Activated naive CD8-positive, alpha-beta T cell treated with anti-CD3 and anti-CD28 coated beads, Interleukin-2, amount 50 U/mL, for 16 hours (primary cell): ENCODE measurements around the gene SEMA4C.
"Not testable (repeated sequence)": the region's sequence is repeated elsewhere in the genome, so short reads cannot be mapped to it uniquely, and the experiment has no call there.

ENCODE experiments used
- DNase-seq: peaks from one replicate; pipeline ENCODE4 v3.0.0-alpha.2; 2020; ENCODE audit warnings: low read depth, low spot score

Gene SEMA4C

DNA sequence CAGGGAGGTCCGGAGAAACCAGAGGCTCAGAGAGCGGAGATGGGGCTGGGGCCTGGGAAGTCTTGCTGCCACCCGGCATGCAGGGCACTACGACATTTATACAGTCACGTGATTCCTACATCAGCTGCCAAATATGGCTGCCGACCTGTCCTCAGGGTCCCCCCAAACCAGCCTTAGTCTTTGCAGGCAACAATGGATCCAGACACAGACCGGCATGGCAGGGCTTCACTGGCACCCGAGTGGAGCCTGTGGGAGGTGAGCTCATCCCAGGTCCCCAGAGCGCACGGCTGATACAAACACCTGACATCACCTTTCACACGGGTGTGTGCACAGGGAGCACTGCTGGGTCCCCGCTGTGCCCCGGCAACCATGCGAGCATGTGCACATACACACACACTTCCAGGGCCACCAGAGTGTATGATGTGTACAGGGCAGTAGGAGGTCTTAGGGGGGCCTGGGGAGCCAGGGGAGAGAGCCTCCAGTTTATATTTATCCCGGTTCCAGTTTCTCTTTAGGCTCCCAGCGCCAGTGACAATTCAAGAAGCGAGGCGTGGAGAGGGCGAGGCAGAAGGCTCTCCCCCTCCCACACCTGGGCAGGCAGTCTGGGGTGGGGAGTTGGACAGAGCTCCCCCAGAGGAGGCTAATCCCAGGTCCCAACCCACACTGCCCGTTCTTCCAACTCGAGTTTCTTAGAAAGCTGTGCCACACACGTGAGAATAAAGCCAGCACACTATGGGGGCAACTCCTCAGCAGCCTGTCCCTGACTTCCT is 2.7 kb downstream of the SEMA4C start:
- no peak for DNase-seq

DNA sequence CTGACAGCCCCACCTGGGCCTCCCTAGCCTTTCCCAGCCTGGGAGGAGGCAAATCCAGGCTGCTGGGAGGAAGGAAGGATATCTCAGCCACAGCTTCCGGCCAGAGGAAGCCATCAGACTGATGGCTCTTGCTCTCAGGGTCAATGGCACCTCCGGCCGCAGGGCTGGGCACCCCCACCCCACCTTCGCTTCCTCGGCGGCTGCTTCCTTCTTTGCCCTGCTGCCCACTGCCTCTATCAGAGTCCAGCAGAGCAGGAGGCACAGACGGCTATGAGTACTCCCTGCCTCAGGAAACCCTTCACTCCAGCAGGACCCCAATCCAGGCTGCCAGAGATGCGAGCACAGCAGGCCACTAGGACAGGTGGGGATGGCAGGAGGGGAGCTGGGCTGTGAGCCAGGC is 3.3 kb downstream of the SEMA4C start:
- DNase-seq: no peak

DNA sequence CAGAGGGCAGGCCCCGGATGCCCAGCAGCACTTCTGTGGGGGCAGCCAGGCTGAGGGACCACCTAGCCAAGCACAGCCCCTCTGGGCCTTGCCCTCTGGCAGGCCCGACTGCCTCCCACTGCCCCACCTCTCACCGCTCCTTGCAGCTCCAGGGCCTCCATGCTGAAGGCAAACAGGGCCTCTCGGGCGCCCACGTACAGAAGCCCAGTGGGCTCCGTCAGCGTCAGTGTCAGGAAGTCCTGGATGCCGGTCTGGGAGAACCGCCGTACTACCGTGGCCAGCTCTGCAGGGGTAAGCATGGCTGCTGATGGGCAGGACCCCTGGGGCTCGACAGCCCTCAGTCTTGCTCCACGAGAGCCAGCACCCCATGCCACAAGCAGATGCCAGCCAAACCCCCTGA is 3.7 kb downstream of the SEMA4C start:
- no peak for DNase-seq

DNA sequence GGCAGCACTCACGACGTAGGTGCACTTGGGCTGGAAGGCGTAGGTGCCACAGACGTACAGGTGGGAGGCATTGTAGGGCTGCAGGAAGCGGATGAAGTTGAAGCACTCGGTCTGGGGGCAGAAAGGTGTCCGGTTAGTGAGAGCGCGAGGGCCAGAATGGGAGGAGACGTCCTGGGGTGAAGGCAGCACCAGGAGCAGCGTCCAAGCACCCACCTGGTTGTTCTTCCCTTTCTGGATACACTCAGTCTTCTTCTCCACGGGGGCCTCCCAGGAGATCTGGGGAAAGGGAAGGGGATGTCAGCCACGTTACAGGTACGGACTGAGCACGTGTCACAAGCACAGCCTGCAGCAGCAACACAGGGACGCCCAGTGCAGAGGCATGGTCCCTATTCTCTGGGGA is 4.2 kb downstream of the SEMA4C start:
- no peak for DNase-seq

DNA sequence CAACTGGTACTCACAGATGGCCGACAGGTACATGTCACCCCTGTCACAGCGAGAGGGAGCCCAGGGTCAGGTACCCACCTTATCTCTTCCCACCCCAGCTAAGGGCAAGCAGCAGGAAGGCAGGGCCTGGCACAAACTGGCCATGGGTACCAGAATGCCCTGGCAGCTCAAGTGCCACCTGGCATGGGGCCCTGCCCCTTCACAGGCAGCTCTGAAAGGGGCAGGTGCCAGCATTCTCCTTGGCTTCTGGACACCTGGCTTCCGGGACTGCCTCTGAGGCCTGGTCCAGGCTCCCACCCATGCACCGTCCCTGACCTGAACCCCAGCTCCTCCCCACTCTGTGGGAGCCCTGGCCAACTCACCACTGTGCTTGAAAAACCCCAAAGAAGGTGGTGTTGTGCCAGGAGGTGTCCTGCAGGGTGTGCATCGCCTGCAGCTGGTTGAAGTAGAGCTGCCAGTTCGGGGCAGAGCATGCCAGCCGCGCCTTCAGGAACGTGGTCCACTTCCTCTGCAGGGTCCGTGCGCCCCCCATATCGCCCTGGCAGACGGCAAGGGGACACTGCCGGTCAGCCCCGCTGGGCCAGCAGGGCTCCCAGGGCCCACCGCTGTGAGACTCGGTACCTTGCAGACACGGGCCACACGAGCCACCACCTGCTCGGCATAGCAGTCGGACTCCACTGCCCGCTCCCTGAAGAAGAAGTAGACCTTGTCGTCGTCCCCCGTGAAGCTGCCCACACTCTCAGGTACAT is 5.4 kb downstream of the SEMA4C start:
- no peak for DNase-seq

DNA sequence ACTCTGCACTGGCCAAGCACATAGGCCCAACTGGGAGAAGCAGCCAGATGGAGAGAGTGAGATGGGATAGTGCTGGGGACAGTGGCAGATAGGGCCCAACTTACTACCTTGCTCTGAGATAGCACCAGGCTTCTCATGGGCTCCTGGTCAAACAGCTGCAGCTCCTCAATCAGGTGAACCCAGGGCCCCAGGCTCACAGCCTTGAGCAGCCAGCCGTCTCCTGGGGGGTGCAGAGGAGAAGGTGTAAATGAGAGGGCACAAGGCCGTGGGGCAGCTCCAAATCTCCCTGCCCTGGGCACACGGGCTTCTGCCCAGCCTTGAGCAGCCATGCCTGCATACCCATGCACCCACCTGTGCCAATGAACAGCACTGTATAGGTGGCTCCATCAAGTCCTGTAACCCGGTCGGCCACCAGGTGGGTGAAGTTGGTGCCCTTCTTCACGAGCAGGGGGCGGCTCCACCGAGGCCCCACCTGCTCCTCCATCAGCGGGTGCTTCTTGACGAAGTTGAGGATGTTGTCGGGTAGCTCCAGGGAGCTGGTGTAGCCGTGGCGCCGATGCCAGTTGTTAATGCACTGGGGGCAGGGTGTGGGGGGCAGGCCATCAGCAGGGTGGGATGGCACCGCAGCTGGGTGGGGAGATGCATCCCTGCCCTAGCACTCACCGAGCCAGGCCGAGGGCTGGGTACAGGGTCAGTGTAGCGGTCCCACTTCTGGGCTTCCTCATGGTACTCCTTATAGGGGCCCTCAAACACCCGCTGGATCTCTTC is 6.1 kb downstream of the SEMA4C start:
- DNase-seq: no peak

DNA sequence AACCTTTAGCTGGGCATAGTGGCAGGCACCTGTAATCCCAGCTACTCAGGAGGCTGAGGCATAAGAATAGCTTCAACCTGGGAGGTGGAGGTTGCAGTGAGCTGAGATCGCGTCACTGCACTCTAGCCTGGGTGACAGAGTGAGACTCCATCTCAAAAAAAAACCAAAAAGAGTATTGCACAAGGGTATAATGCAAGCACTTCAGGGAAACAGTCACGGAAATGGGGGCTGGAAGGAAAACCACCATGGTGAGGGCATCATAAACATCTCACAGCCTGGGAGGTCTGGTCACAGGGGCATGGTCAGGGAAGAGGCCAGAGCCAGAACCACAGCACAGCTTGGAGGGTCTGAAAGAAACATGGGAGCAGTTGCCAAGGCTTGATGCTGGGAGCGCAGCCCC is 6.8 kb downstream of the SEMA4C start:
- not testable (repeated sequence) for DNase-seq

DNA sequence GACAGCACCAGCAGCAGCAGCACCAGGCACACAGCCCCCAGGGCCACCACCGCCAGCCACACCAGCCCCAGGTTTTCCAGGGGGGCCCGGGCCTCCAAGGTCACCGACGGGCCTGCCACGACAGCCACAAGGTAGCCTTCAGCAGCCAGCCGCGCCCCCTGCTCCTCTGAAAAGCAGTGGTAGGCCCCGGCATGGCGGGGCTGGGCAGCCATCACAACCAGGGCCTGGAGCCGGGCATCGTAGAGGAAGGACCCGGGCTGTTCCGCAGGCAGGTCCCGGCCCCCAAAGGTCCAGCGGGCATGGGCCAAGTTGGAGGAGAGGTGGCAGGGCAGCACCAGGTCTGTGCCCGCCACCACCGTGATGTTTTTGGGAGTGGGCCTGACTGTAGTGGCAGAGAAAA is 8.8 kb downstream of the SEMA4C start:
- DNase-seq: no peak

DNA sequence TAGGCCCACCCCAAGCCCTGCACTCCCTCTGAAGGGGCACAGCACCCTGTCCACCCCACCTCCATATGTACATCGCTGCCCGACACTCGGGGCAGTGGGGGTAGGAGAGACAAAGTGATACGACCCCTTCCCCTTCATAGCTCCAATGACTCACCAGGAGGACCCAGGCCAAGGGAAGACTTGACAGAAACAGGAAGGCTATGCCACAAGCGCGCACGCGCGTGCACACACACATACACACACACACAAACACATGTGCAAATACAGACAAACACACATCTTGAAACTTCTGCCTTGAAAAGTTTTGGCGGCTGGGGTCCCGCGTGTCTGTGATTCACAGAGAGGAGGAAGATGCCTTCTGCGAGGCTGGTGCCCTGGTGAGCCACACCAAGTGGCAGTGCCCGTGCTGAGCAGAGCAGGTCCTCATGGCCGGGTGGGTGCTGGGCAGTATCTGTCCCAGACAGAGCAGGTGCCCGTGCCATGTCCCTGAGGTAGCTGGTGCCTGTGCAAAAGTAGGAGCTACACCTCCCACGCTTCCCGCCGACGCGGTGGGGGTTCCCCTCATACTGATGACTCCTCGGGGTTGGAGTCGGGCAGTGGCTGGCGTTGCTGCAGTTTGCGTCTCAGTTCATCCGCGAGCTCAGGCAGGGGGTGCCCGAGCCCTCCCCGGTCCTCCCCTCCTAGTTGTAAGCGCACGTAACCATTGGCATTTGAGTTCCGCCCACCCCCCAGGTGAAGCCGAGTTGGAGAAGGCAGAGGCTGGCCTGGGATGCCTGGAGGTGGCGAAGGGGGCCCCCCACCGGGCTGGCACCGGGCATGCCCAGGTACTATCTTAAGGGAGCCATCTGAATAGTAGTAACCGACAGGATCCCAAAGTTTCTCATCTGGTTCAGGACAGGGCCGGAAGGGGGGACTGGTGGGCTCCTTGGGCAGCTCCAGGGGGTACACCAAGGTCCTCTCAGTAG is 9.5 kb downstream of the SEMA4C start:
- no peak for DNase-seq

DNA sequence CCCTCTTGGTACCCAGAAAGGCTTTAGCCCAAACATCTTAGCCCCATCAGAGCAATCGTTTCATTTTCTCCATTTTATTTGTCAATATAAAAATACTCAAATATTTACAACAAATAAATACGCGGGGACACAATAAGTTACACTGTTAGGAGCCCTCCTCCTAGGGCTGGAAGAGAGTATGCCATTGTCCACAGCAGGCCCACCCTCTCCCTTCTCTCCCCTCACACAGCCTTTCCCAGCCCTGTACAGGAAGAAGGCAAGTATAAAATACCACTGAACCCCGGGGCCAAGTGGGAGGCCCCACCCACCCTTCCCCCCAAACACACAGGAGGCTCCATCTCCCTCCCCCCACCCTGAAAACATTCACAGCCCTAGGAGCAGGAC is 10.2 kb downstream of the SEMA4C start:
- no peak for DNase-seq

DNA sequence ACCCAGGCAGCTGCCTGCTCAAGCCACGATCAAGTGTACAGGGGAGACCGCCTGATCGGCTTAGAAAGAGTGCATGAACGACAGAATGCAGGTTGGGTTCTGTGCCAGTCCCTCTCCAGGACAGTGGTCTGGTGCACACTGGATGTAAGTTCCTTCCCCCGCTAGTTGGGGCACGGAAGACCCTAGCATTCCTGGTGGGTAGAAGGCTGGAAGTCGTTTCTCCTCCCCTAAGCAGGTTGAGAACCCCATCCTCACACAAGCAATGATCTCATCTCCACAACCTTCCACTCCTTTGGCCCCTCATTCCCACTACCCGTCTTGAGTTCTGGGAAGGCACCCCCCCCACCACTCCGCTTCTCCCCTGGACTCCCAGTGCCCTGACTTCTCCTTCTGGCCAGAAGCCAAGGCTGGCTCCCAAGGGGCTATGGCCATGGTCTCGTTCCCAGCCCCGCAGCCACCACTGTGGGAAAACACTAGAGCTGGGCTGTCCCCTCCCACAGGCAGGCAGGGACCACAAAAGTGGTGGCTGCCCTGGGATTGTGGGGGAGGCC is 10.7 kb downstream of the SEMA4C start:
- no peak for DNase-seq

DNA sequence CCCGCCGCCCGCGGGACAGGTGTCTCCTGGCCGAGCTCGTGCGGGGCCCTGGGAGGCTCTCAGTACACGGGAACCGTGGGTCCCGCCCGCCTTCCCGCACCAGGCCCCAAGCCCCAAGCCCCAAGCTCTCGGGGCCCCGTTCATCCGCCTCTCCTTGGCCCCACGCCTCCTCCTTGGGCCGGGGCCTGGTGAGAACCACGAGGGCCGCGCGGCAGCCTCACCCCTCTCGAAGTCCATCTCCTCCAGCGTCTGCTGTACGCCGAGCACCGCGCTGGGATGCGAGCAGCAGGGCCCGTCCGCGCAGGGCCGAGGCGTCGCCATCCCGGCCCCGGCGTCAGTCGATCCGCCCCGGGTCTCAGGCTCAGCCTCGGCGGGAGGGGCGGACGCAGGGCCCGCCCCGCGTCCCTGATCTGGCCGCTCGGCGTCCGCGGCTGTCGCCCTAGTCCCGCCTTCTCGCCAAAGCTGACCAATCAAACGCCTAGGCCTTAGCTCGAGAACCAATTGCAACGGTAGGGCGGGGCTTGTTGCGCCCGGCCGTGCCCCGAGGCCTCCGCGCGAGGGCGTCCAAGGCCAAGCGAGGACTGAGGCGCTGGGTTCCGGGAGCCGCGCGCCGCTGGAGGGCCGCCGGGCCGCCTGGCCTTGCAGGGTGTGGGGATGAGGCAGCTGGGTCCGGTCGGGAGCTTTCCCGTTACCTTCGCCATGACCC is 12.1 kb downstream of the SEMA4C start, which contains the start of gene ANKRD39:
TSS of gene ANKRD39 (minus strand) at position 350 of the 706 bp plus-strand sequence. CDS start at position 321, 29 bp downstream.
- peak; percentile 97 for DNase-seq

DNA sequence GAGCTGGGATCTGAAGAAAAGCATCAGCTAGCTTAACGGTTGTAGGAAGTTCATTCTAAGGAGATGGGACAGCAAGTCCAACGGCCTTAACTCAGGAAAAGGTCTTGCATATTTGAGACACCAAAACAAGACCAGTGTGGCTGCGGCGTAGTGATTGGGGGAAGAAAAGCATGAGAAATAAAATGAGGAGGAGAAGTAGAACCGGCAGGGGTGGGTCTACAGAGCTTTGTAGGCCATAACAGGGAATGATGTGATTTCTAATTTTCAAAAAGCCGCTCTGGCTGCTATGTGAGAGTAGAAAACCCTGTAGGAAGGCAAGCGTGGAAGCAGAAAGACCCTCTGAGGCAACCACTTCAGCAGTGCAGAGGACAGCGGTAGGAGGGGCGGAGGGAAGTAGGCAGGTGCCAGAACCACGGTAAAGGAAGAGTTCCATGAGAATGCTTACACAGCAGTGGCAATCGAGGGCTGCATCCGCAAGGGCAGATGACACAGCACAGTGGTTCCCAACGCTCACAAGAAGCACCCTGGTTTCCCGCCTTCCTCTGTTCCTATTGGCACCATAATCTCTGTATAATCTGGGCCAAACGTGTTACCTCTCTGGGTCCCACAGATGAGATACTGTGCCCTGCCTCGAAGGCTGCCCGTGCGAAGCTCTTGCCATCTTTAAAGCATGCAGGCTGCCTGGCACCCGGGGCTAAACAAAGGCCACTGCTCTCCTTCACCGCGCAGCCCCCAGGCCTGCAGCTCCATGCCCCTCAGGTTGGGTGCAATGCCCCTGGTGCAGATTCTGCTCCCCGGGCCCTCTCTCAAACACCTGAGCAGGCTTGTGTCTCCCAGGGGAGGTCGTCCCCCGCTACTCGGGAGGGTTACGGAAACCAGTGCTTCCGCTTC is 12.9 kb downstream of the SEMA4C start:
- DNase-seq: no peak

DNA sequence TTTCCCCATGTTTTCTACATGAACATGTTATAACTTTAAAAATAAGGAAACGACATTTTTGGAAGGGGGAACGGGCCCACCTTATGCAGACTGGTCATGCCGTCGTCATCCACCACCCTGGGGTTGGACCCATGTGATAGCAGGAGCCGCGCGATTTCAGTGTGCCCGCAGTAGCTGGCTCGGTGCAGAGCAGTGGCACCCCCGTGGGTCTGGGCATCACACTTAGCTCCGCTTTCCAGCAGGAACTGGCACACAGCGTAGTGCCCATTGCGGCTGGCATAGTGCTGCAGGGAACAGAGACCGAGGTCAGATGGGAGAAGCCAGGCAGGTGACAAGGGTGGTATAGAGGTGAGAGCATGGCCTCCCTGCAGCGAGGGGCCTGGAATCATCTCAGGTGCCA is 16.6 kb downstream of the SEMA4C start:
- DNase-seq: no peak

DNA sequence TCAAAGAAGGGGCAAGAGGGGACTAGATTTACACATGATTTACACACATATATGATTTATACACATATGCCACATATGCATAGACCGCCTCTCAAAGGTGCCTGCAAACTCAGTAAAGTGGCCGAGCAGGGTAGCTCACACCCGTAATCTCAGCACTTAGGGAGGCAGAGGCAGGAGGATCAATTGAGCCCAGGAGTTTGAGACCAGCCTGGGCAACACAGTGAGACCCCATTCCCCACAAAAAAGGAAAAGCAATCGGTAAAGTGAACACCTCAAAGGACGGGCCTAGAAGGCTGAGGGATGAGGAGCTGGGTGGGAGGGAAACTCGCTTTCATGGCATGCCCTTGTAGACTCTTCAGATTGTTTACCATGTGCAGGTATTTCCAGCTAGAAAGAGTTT is 17.2 kb downstream of the SEMA4C start:
- no peak for DNase-seq

DNA sequence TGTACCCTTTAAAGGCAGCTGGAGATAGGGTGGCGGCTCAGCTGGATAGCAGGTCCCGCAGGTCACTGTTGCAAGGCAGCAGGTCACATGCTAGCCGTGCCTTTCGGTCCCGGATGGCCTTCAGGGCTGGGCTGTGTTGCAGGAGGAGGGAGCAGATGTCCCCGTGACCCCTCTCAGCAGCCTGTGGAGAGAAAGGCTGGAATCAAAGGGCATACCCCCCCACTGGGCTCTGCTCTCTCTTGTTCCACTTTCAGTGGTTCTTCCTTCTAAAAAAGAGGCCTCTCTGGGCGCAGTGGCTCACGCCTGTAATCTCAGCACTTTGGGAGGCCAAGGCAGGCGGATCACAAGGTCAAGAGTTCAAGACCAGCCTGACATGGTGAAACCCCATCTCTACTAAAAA is 21.6 kb downstream of the SEMA4C start:
- DNase-seq: no peak

DNA sequence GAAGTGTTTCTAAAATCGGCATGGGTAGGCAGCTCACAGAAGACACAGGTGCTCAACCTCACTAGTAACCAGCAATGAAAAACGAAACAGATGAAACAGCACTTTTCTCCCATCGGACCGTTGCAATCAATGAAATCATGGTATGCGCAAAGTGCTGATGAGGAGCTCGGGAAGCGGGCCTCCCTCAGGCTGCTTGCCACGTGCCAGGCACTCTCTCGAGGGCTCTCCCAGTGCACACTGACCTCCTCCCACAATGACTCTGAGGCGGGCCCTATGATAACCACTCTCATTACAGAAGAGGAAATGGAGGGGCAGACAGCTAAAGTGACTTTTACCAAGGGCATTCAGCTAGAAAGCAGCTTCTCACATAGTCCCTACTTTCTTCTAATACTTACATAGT is 22.3 kb downstream of the SEMA4C start:
- no peak for DNase-seq

DNA sequence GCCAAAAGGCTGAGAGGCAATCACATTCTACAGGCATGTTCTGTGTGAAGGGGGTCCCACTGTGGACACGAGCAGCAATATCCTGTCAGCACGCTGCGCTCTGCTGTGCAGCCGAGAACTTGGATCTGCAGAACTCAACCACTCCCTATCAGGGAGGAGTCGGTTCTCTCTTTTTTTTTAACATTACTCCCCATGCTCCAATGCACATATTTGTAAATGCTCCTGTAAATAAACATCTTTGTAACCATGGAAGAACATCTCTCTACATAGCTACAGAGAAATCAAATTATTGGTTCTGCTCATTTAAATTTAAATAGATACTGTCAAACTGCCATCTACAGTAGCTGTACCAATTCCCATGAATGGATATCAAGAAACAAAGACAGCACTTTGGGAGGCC is 23.1 kb downstream of the SEMA4C start:
- no peak for DNase-seq

DNA sequence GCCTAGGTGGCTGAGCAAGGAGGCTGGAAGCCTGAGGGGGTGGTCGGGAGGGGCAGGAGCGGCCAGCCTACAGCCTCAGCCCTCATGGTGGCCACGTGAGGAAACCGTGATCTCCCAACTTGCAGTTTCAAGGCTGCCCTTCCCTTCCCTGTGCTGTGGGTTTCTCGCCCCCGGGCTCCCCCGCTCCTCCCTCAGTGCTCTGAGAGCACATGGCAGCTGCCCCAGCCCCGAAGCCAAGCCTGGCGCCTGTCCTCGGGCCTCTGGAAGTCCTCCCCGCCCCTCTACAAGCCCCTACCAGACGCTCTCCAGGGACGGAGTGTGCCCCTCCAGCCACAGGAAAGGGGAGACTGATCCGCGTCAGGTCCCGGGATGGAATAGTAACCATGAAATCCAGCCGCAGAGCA is 25.5 kb downstream of the SEMA4C start:
- DNase-seq: no peak
